Activated T-helper 1 cell treated with anti-CD3 and anti-CD28 coated beads, Interleukin-12 subunit alpha, Interleukin-12 subunit beta, Interleukin-2, Interleukin-4 antibody, amounts not matched to agents 30 ng/mL and 10 ng/mL and 1 ng/mL, durations not matched to agents 14 hours and 24 hours and 36 hours (primary cell): ENCODE results near the gene DYTN. TPM values are rescaled to one million over a fixed set of nuclear protein-coding genes. Genes with fewer than 3 reads are reported as not detected.
"Not testable (repeated sequence)": the region's sequence is repeated elsewhere in the genome, so short reads cannot be mapped to it uniquely, and the experiment has no call there.

Experiments used
- DNase-seq: peaks from one replicate; pipeline ENCODE4 v3.0.0; 2021; ENCODE audit warnings: low spot score
- H3K27ac Mint-ChIP-seq: one replicate; pipeline ENCODE4 v1.8.0; 2021; ENCODE audit warnings: mild to moderate bottlenecking, mixed read lengths
- H3K27me3 Mint-ChIP-seq: one replicate; pipeline ENCODE4 v1.8.0; 2022; ENCODE audit warnings: mild to moderate bottlenecking, moderate library complexity, mixed read lengths; ENCODE audit not compliant: insufficient read depth
- H3K36me3 Mint-ChIP-seq: one replicate; pipeline ENCODE4 v1.8.0; 2021; ENCODE audit warnings: low read depth, mixed read lengths
- H3K4me1 Mint-ChIP-seq: one replicate; pipeline ENCODE4 v1.8.0; 2021; ENCODE audit warnings: low read depth, mixed read lengths
- H3K4me3 Mint-ChIP-seq: one replicate; pipeline ENCODE4 v1.8.0; 2021; ENCODE audit warnings: mild to moderate bottlenecking, moderate library complexity, mixed read lengths
- H3K9me3 Mint-ChIP-seq: one replicate; pipeline ENCODE4 v1.8.0; 2021; ENCODE audit warnings: mixed read lengths
- intact Hi-C: fragments of 100-400 bp; cut with micrococcal nuclease; formaldehyde crosslinking; loops from one replicate; pipeline ENCODE4 v1.15.1; 2024
- total RNA-seq: library from RNA; stranded (reverse); gene quantifications from 2 replicates; pipeline ENCODE4 v1.2.3, GENCODE V29; 2022

DYTN gene
- total RNA-seq, 1 donor from 2014 or later: not detected

DNA sequence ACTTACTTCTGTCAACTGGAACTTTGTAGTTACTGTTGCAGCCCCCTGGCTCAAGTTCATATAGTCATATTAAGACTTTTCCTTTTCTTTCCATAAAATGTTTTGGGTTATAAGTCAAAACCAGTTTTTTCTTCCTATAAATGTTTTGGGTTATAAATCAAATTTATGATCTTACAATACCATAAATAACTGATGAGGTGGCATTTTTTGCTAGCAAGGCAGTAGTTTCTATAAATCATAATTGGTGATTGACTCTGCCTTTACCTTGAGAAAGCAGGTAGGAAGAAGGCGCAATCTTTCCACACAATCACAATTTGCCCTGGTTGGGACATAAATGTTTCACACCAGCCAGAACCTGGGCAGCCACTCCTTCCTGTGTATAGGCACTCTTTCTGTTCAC is 5.1 kb upstream of the DYTN start:
- Mint-ChIP-seq H3K36me3 (no peaks in the 10 kb centered on the region), H3K27ac (no peak overlapping the region), H3K4me1 (no peaks in the 10 kb centered on the region), H3K27me3 (peaks cover 14% of the 10 kb centered on the region), H3K4me3 (no peak overlapping the region), H3K9me3 (no peaks in the 10 kb centered on the region)
- intact Hi-C loops: no loop called here
- no peak for DNase-seq

DNA sequence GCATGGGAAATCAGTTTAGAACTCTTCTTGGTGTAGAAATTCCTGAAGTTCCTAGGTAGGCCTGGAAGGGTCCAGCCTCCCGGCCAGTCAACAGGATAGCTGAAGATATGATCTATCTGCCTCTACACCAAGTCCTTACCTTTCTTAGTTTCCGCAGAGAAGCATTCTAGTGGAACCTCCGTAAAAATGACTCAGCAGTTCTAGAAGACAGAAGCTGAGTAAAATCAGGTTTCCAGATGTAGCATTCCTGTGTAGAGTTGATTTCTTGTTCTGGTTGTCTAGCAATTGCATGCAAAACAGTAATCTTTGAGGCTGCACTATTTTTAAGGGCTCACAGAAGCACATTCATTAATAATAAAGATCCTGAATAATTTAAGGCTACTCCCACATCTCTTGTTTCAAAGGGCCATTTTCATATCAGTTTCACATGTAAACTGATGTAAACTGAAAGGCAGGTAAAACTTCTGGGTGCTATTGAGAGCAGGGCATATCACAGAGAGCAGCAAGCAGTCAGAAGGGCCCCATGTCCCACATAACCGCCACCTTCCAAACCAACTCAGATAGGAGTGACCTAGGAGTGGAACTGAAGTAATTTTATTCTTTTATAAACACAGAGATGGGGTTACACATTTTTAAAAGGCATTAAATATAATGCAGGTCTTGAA is 3.2 kb upstream of the DYTN start:
- peaks cover 16% of the 10 kb centered on the region for H3K27me3 Mint-ChIP-seq
- intact Hi-C loops: no loop called here
- no peak for DNase-seq
- no peak overlapping the region for H3K27ac Mint-ChIP-seq
- no peaks in the 10 kb centered on the region for H3K4me1 Mint-ChIP-seq
- no peak overlapping the region for H3K4me3 Mint-ChIP-seq
- no peaks in the 10 kb centered on the region for H3K36me3 Mint-ChIP-seq
- no peaks in the 10 kb centered on the region for H3K9me3 Mint-ChIP-seq

DNA sequence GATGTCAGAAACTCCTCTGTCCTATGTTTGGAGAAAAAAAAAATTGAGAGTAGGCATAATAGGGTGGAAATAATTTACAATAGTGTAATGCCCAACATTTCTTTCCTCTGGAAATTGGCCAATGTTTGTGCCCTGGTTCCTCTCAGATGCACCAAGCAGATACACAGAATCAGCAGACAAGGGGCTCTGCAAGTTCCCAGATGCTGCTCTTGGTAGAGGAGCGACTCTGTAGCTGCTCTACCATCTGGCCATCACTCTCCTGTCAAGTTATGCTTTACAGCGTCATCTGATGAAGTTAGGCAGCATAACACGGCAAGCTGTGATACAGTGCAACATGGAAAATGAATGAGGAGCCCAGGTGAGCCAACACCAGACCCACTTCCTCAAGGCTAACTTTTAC is 1.6 kb downstream of the DYTN start:
- Mint-ChIP-seq H3K9me3 (no peaks in the 10 kb centered on the region), H3K27ac (no peak overlapping the region), H3K4me3 (no peak overlapping the region), H3K27me3 (peaks cover 7% of the 10 kb centered on the region), H3K36me3 (no peaks in the 10 kb centered on the region), H3K4me1 (no peaks in the 10 kb centered on the region)
- no peak for DNase-seq
- intact Hi-C loops: no loop called here

DNA sequence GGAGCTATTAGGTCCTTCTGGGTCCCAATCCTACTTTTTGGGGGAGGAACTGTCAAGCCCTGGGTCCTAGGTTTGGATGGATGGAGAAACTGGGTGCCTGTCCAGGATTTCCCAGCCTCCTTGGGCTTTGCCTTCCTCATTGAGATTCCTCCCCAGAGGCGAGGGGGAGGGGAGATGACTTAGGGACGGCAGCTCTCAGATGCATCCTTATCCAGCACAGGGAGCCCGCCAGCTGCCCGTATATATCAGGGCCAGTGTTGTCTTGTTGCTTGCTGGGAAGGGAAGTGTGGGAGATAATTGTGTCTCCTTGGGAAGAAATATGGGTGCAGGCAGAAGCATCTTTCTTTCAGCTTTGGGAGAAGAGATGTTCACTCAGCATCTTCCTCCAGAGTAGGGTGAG is 3.0 kb downstream of the DYTN start:
- H3K9me3 Mint-ChIP-seq, H3K4me1 Mint-ChIP-seq, H3K36me3 Mint-ChIP-seq, H3K27ac Mint-ChIP-seq, H3K4me3 Mint-ChIP-seq, DNase-seq, intact Hi-C loops, H3K27me3 Mint-ChIP-seq: not testable (repeated sequence)

DNA sequence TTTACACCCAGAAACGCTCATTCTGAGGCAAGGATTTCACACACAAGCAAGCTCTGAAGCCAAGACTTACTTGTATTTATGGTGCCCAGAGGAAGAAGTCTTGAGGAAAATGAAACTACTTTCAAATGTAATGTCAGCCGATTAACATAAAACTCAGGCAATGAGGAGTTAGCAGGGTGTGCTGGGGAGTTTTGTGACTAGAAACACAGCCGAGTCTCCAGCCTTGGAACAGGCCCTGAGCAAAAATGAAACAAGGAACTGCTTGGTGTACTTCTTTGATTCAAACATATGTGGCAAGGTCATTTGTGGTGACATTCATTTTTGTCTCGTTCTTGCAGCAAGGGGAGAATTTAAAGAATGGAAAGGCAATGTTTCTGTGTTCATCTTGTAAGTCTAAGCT is 4.5 kb downstream of the DYTN start:
- intact Hi-C loops: no loop called here
- no peak overlapping the region for H3K4me3 Mint-ChIP-seq
- no peak overlapping the region for H3K27ac Mint-ChIP-seq
- no peaks in the 10 kb centered on the region for H3K9me3 Mint-ChIP-seq
- H3K4me1 Mint-ChIP-seq: no peaks in the 10 kb centered on the region
- DNase-seq: no peak
- H3K36me3 Mint-ChIP-seq: no peaks in the 10 kb centered on the region
- peaks cover 6% of the 10 kb centered on the region for H3K27me3 Mint-ChIP-seq

DNA sequence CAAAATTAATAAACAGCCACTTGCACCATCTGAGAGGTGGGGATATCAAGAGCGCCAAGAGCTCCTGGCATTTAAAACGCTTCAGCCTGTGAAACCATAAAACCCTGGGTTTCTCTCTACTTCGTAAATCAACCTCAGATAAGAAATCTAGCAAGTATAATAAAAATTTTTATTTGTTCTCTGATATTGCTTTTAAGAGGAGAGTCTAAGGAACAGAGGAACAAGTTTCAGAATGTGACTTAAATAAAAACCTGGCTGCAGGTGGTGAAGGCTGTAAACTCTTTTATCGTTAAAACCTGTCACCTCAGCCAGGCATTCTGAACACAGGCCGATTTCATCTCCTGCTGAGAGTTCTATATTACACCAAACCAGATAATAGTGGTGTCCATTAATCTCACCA is 9.9 kb downstream of the DYTN start:
- no peaks in the 10 kb centered on the region for H3K9me3 Mint-ChIP-seq
- H3K27me3 Mint-ChIP-seq: peaks cover 3% of the 10 kb centered on the region
- DNase-seq: no peak
- no peak overlapping the region for H3K4me3 Mint-ChIP-seq
- H3K4me1 Mint-ChIP-seq: no peaks in the 10 kb centered on the region
- no peaks in the 10 kb centered on the region for H3K36me3 Mint-ChIP-seq
- no peak overlapping the region for H3K27ac Mint-ChIP-seq
- intact Hi-C loops: no loop called here

DNA sequence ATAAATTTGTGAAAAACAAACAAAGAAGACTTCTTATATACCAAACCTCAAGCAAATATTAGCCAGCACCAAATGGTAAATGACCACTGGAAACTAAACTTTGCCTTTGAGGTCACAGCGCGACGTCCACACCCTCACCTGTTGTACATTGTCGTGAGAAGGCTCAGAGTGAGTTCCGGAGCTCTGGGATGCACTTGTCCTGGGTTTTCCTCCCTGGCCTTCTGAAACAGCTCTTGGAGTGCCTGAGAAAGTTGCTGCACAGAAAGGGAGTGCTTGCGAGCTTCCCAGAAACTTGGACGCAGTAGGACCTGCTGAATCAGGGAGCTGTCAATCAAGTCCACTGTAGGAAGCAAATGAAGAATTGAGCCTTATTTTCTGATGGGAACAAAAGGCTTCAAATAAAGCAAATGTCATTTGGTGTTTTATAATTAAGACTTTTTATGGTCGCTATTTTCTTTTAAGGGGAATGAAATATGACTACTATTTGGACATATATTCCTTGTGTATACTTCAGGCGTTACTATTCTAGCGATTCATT is 11.0 kb downstream of the DYTN start:
- Mint-ChIP-seq H3K36me3 (no peaks in the 10 kb centered on the region), H3K9me3 (no peaks in the 10 kb centered on the region), H3K4me3 (no peak overlapping the region), H3K4me1 (no peaks in the 10 kb centered on the region), H3K27me3 (peaks cover 3% of the 10 kb centered on the region), H3K27ac (no peak overlapping the region)
- no peak for DNase-seq
- intact Hi-C loops: no loop called here

DNA sequence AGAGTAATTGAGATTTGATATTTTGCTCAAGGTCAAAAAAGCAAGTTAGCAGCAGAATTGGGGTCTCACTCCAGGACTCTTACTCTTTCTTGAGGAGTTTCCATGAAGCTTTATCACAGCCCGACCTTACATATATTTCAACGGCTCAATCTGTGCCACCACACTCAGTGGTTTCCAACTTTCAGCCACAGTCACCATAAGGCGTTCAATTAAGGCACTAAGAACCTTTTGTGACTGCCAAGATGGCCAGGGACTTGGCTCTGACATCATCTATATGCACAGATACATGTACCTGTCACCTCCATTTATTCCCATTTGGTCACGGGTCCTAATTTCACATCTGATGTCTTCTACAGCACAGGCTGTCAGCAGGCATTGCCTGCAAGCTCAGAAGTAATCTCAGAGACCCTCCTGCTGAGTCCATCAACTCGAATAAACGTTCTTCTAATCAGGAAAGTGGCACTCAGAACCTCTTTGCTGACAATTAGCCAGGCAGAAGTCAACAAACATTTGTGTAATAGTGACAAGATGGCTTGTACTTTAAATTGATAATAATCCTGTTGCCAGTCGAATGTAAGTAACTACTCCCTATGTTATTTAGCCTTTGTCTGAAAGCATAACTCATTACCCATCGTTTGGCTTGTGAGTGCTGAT is 16.1 kb downstream of the DYTN start:
- peaks cover 5% of the 10 kb centered on the region for H3K4me1 Mint-ChIP-seq
- no peaks in the 10 kb centered on the region for H3K9me3 Mint-ChIP-seq
- no peak overlapping the region for H3K27ac Mint-ChIP-seq
- H3K27me3 Mint-ChIP-seq: peaks cover 14% of the 10 kb centered on the region
- no peak for DNase-seq
- intact Hi-C loops: no loop called here
- no peak overlapping the region for H3K4me3 Mint-ChIP-seq
- H3K36me3 Mint-ChIP-seq: no peaks in the 10 kb centered on the region

DNA sequence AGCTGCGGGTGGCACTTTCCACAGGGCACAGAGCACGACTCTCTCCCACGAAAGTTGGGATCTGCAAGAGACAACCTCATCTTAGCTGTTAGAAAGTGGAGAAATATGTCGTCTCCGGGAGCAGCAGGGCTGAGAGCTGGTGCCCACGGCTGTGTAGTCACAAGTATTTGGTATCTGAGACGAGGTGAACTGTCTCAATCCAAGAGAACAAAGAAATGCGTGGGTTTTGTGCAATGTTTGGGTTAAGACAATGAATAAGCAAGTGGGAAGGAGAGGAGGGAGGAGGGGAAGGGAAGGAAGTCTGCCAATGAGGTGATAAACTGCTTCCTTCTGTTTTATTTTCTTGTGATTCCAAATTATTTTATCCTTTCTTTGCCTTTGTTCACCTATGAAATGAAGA is 18.0 kb downstream of the DYTN start:
- Mint-ChIP-seq H3K27ac (no peak overlapping the region), H3K4me1 (peaks cover 5% of the 10 kb centered on the region), H3K9me3 (no peaks in the 10 kb centered on the region), H3K4me3 (no peak overlapping the region), H3K27me3 (peaks cover 14% of the 10 kb centered on the region), H3K36me3 (no peaks in the 10 kb centered on the region)
- intact Hi-C loops: no loop called here
- no peak for DNase-seq

DNA sequence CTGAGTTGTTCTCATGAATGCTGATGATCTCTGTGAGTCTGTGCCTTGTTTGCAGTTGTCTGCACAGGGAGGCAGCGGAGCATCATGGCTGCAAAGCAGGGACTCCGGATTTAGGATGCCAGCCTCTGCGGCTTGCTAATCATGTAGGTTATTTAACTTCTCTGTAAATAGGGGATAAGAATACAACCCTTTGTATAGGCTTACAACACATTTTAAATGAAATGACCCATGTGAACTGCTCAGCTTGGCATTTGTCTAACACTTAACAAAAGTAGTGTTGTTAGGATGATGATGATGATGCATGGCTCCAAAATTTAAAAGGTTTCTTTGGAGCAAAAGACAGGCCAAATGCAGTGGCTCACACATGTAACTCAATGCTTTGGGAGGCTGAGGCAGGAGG is 19.4 kb downstream of the DYTN start:
- Mint-ChIP-seq H3K4me1 (peaks cover 5% of the 10 kb centered on the region), H3K4me3 (no peak overlapping the region), H3K36me3 (no peaks in the 10 kb centered on the region), H3K27ac (no peak overlapping the region), H3K27me3 (peaks cover 14% of the 10 kb centered on the region), H3K9me3 (no peaks in the 10 kb centered on the region)
- no peak for DNase-seq
- intact Hi-C loops: no loop called here

DNA sequence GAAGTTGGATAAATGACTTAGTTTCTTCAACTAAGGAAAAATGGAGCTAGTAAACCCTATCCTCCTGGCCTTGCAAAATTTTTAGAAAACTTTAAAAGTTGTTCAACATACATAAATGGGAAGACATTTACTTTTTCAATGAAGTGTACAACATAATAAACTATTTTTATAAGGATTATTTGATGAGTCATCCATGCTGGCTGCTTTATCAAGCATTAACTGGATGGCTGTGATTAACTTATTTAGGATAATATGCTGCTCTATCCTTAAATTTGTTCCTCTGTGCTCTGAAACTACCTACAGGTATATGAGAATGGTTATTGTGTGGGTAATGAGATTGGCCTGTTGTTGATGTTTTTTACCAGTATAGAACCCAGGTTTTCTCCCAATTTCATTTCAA is 21.3 kb downstream of the DYTN start:
- Mint-ChIP-seq H3K36me3 (no peaks in the 10 kb centered on the region), H3K27ac (no peak overlapping the region), H3K4me1 (peaks cover 5% of the 10 kb centered on the region), H3K9me3 (no peaks in the 10 kb centered on the region), H3K4me3 (no peak overlapping the region), H3K27me3 (peaks cover 13% of the 10 kb centered on the region)
- intact Hi-C loops: no loop called here
- DNase-seq: no peak

DNA sequence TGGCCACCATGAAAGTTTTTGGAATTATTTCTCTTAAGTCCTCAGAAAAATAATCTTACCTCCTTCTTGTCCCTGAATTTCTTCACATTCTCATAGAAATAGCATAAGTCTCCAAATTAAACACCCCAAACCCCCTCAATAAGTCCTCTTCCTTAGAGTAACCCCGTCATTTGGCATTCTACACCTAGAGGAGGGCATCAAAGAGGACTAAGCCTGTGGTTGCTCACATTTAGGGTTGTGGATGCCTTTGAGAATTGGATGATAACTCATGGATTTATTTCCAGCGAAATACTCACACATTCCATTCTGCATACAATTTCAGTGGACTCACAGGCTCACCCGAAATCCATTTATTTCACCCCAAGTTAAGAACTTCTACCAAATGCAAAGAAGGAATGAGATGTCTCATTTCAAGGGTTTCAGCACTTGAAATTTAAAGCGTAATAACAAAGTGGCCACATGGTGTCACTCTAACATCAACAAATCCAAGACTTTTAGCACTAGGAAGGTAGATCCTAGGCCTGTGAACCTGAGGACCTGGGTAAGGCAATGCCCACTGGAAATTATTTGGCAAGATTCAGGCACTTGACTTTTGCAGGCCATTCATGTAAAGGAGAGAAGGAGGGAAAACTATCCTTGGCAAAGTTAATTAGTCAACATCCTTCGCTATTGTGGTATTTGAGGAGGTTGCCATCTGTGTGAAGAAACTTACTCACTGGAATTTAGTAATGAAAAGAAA is 24.6 kb downstream of the DYTN start:
- Mint-ChIP-seq H3K36me3 (no peaks in the 10 kb centered on the region), H3K27ac (no peak overlapping the region), H3K4me1 (no peaks in the 10 kb centered on the region), H3K27me3 (peaks cover 2% of the 10 kb centered on the region), H3K9me3 (no peaks in the 10 kb centered on the region), H3K4me3 (no peak overlapping the region)
- intact Hi-C loops: loop anchor here (1.0 to 5.0 kb wide), 7 partner anchors 74 to 1379 kb away; partner anchors contain the start of genes FASTKD2 and MDH1B
- peak; percentile 2 for DNase-seq

DNA sequence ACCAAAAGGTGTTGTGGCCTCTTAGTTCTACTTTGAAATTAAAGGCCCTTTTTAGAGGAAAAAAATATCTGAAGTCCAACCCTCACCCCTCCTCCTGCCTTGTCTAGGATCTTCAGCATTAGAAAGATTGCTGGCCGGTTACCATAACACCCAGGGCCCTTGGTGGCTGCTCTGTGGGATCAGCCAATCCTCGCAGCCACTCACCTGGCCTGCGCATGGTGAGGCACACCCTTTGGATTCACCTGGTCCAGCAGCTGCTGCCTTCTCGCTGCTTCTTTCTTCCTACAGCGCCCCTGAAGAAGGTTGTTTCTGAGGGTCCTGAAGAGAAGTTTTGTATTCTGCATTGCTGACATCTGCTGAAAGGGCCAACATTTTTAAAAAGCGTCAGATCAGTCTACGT is 25.2 kb downstream of the DYTN start:
- H3K27ac Mint-ChIP-seq: no peak overlapping the region
- no peak for DNase-seq
- H3K27me3 Mint-ChIP-seq: no peaks in the 10 kb centered on the region
- no peaks in the 10 kb centered on the region for H3K36me3 Mint-ChIP-seq
- H3K9me3 Mint-ChIP-seq: no peaks in the 10 kb centered on the region
- H3K4me1 Mint-ChIP-seq: no peaks in the 10 kb centered on the region
- no peak overlapping the region for H3K4me3 Mint-ChIP-seq
- intact Hi-C loops: loop anchor here (1.0 to 5.0 kb wide), 7 partner anchors 74 to 1379 kb away; partner anchors contain the start of genes FASTKD2 and MDH1B
